ENCODE data around the gene ATAD3C. TPM values are rescaled to one million over a fixed set of nuclear protein-coding genes. Genes with fewer than 3 reads are reported as not detected.
"Not testable (repeated sequence)": the region's sequence is repeated elsewhere in the genome, so short reads cannot be mapped to it uniquely, and the experiment has no call there.

The ATAD3C gene
- total RNA-seq, 1 donor from 2014 or later: under 0.01 TPM

DNA sequence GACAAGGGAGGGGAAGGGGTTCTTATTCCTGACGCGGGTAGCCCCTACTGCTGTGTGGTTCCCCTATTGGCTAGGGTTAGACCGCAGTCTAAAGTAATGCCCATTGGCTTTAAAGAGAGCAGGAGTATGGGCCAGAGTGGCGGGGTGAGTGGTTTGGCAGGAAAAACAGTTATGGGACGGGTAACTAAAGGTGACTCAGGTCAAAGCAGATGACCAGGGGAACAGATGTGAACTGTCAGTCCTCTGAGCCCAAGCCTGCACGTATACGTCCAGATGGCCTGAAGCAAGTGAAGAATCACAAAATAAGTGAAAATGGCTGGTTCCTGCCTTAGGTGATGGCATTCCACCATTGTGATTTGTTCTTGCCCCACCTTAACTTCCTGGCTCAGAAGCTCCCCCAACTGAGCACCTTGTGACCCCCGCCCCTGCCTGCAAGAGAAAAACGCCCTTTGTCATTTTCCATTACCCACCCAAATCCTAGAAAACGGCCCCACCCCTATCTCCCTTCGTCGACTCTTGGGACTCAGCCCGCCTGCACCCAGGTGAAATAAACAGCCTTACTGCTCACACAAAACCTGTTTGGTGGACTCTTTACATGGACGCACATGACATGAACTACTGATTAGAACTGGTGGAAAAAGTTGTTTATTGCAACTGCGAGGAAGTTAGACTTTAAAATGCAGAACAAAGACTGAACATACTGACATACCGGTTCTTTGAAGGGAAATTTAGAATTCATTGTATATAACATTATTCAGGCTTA lies 21.3 kb downstream of the ATAD3C start:
- DNase-seq (ENCODE audit: low read depth in 2 of 2): no peak

DNA sequence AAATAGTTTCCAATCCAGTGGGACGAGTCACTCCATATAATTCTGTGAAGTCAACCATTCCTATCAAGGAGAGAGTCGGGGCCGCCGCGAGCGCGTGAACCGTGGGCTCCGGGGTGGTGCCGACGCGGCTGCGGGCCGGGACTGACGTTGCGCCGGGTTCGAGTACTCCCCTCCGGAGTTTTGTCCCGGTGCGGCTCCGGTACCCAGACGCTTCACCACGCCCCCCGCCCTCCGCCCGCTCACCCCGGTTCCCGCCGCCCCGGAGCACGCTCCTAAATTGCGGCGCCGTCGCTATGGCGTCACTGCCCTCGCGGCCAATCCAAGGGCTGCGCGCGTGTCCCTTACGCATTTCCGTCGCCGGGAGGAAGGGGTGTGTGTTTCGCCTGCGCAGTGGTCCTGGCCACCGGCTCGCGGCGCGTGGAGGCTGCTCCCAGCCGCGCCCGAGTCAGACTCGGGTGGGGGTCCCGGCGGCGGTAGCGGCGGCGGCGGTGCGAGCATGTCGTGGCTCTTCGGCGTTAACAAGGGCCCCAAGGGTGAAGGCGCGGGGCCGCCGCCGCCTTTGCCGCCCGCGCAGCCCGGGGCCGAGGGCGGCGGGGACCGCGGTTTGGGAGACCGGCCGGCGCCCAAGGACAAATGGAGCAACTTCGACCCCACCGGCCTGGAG lies 22.0 kb downstream of the ATAD3C start, which contains the start of gene ATAD3B:
TSS of gene ATAD3B (plus strand) at position 377 of the 664 bp plus-strand sequence. CDS start at position 497, 120 bp downstream.
- DNase-seq (ENCODE audit: low read depth in 2 of 2): peak; percentile 95 to 96

DNA sequence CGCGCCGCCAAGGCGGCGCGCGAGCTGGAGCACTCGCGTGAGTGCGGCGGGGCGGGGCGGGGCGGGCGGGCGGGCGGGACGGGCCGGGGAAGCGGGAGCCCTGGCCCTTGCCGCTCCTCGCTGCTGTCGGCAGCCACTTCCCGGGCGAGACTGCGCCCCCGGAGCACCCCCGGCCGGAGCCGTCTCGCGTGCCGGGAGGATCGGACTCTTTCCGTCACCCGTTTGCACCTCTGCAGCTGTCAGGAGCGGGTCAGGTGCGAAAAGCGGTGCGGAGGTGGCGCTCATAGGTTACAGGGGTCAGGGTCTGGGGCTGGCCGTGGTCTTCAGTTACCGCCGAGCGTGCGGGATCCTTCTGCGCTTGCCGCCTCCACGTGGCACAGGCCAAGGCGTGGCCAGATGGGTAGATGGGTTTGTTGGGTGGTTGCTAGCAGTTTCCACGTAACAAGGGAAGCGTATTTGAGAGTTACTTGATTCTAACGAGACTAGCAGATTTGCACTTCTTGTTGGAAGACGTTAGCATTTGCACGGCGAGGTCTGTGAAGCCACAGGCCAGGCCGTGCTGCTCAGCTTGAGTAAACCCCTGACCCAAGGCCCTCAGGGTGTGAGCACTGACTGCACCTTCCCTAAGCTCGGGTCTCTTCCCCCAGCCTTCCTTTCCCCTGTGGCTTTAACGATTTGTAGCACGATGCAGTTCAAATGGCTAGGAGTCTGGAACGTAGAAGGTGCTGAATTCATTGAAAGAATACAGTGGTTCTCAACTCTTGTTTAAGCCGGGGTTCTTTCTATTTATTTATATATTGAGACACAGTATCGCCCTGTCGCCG lies 22.8 kb downstream of the ATAD3C start:
- DNase-seq (ENCODE audit: low read depth in 2 of 2): peak in 1 of 2 donors; percentile 5

DNA sequence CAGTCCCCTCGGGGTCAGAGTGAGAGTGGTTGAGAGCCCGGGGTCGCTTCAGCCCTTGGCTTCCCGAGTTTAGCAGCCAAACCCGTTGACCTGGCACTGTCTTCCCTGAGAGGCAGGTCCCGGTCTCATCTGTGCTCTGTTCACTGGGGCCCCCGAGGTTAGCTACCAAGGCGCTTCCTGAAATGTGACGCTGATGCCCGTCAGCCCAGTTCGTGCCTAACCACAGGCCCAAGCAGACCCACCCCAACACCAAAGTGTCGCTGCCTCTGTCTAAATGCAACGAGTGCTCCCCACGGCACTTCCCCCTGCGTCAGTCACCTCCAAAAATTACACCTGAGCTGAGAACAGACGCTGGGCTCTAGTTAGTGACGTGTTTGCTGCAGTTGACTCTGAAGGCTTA lies 26.5 kb downstream of the ATAD3C start:
- DNase-seq (ENCODE audit: low read depth in 2 of 2): not testable (repeated sequence)

DNA sequence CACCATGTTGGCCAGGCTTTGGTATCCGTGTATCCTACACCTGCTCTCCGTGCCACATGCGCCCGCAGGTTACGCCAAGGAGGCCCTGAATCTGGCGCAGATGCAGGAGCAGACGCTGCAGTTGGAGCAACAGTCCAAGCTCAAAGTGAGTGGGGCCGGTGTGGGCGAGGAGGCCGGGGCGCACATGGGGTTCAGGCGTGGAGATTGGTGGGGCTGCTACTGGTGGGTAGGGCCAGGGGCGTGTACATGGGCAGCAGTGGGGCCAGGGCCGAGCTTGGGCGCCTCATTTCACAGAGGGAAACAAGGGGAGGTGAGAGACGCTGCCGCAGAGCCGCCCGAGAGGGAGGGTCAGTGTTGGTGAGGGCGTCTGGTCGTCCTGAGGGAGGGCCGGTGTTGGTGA lies 27.7 kb downstream of the ATAD3C start:
- no peak for DNase-seq (ENCODE audit: low read depth in 2 of 2)

DNA sequence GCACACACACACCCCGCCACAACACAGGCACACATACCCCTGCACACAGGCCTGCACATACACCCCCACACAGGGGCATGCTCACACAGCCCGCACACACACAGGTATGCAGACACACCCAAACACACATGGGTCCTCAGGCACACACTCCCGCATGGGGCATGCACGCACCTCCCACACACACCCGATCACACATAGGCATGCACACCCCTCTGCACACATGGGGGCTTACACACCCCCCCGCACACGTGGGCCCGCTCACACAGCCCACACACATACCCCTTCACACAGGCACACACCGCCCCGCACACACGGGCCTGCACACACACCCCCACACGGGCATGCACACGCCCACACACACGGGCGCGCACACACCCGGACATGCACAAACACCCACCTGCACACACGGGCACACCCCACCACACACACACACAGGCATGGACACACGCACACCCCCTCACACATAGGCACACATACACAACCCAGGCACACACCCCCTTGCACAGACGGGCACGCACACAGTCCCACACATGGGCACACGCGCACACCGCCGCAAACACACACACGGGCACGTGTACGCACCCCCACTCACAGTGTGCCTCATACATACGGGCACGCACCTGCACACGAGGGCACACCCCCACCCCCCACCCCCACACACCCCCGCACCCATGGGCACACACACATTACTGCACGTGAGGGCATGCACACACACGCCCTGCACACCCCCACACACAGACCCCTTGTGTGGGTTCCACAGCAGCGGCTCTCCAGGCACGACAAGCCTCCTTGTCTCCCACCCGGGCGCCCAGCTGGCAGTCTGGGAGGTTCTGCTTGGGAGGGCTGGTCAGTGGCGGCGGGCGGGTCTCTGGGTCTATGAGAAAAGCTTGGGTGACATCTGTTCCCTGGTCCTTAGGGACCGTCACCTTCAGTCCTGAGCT lies 30.3 kb downstream of the ATAD3C start:
- DNase-seq (ENCODE audit: low read depth in 2 of 2): no peak

DNA sequence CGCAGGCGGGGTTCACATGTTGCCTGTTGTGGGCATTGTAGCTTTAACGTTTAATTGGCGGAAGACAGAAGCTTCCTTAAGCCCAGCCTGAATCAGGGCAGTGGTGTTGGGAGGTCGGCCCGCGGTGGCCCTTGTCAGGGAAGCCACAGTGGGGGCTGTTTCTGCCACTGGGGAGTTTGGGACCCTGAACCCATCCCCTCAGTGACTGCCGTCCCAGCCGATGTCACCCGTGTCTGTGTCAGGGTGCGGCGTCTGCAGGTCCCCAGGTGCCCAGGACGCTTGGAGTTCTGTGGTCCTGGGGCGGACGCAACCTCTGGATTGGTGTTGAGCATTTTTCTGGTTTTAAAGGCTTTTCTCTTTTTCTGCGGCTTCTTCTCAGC lies 31.0 kb downstream of the ATAD3C start:
- not testable (repeated sequence) for DNase-seq (ENCODE audit: low read depth in 2 of 2)

DNA sequence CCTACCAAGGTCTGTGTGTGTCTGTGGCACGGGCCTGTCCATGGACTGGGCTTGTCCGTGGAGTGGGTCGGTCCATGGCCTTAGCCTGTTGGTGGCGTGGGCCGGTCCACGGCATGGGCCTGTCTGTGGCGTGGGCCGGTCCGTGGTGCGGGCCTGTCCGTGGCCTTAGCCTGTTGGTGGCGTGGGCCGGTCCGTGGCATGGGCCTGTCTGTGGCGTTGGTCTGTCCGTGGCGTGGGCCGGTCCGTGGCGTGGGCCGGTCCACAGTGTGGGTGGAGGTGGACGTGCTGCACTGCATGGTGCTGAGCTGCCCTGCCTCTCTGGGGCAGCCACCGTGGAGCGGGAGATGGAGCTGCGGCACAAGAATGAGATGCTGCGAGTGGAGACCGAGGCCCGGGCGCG lies 32.3 kb downstream of the ATAD3C start:
- not testable (repeated sequence) for DNase-seq (ENCODE audit: low read depth in 2 of 2)

DNA sequence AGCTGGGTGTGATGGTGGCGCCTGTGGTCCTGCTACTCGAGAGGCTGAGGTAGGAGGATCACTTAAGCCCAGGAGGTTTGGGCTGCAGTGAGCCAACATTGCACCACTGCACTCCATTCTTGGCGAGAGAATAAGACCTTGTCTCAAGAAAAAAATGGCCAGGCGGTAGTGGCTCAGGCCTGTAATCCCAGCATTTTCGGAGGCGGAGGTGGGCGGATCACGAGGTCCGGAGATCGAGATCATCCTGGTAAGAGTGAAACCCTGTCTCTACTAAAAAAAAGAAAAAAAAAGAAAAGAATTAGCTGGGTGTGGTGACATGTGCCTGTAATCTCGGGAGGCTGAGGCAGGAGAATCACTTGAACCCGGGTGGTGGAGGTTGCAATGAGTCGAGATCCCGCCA lies 33.4 kb downstream of the ATAD3C start:
- no peak for DNase-seq (ENCODE audit: low read depth in 2 of 2)

DNA sequence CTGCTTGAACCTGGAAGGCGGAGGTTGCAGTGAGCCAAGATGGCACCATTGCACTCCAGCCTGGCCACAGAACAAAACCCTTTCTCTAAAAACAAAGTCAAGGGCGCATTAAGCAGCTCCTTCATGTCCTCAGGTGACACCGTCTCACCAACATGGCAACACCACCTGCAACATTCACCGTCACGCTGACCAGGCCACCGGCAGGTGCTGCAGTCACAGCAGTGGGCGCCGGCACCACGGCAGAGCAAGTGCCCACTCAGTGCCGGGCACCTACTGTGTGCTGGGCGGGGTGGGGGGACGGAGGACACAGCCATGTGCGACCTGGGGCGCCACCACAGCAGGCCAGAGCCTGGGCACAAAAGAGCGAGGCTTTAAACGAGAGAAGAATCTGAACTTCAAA lies 34.2 kb downstream of the ATAD3C start:
- DNase-seq (ENCODE audit: low read depth in 2 of 2): no peak

DNA sequence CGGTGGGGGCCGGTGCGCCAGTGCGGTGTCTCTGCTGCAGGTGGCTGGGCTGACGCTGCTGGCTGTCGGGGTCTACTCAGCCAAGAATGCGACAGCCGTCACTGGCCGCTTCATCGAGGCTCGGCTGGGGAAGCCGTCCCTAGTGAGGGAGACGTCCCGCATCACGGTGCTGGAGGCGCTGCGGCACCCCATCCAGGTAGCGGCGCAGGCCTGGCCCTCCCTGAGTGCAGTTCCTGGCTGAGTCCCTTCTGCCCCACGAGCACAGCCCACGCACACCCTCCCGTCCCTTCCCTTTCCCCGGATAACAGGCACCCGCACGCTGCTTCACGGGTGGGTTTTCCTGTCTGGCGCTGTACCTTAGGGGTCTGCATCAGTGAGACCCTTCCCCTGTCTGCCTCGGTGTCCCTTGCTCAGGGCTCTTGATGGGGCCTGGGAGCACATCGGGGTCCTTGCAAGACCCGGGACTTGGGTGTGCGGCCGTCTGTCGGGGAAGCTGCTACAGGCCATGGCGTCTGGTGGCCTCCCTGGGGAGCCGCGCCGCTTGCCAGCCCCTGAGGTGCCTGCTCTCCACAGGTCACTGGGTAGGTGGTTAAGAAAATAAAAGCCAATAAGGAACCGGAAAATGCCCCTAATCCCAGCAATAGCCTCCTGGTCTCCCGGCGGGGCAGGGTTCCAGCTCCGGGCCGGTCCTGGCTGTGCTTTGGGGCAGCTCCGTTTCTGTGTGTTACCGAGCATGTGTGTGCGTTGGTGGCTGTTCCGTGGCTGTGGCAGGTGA lies 35.7 kb downstream of the ATAD3C start:
- not testable (repeated sequence) for DNase-seq (ENCODE audit: low read depth in 2 of 2)

DNA sequence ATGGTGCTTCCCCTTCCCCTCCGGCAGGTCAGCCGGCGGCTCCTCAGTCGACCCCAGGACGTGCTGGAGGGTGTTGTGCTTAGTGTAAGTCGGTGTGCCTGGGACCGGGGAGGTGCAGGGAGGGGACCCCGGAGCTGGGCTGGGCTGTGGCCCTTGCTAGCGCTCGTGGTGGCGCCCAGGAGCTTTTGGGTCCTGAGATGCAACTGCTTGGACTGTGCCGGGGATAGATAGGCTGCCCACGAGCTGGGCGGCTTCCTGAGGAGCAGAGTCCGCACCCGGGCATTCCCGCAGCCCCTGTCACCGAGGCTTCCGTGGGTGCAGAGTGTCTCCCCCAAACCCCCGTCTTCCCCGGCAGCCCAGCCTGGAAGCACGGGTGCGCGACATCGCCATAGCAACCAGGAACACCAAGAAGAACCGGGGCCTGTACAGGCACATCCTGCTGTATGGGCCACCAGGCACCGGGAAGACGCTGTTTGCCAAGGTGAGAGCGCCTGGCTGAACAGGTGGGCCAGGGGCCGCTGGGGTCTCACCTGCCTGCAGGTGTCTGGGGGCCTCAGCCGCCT lies 36.3 kb downstream of the ATAD3C start:
- DNase-seq (ENCODE audit: low read depth in 2 of 2): not testable (repeated sequence)

DNA sequence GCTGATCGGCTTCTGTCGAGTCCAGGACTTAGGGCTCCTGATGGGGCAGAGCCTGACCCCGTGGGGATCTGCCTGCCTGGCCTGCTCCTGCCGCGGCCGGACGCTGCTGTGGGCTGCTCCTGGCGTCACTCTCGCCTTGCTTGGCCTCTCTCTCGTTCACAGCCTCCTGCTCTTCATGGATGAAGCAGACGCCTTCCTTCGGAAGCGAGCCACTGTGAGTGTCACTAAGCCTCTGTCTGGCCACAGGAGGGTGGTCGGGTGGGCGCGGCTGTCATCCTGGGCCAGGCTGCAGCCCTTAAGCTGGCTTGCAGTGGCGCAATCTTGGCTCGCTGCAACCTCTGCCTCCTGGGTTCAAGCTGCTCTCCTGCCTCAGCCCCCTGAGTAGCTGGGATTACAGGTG lies 38.2 kb downstream of the ATAD3C start:
- DNase-seq (ENCODE audit: low read depth in 2 of 2): no peak

DNA sequence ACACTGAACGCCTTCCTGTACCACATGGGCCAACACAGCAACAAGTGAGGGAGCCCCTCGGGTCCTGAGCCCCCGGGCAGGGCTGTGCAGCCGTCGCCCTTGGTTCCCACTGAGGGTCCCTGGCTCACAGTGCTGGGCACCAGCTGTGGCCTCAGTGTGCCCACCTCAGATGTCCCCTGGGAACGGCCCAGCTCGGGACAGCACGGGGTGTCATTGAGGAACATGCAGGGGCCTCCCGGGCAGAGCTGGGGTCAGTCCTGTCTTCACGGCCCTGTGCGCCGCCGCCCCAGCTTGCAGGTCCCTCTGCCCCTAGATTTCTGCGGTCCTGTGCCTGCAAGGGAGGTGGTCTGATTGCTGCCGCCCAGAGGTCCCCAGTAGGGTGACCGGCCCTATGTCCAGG lies 39.7 kb downstream of the ATAD3C start:
- no peak for DNase-seq (ENCODE audit: low read depth in 2 of 2)

DNA sequence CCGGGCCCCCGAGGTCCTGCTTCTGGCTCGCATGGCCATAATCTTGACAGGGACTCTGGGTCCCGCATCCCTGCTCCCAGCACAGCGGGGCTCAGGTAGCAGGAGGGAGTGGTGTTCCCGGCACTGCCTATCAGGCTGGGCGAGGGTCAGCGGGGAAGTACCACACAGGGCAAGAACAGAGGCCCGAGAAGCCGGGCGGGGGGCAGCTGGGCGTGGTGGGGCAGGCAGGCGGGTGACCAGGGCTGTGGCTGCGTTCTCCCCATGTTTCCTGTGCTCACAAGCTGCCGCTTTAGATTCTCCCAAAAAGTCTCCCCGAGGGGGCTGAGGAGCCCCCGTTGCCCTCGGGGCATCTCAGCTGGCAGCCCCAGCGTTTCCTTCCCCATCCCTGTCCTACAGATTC lies 40.4 kb downstream of the ATAD3C start:
- no peak for DNase-seq (ENCODE audit: low read depth in 2 of 2)

DNA sequence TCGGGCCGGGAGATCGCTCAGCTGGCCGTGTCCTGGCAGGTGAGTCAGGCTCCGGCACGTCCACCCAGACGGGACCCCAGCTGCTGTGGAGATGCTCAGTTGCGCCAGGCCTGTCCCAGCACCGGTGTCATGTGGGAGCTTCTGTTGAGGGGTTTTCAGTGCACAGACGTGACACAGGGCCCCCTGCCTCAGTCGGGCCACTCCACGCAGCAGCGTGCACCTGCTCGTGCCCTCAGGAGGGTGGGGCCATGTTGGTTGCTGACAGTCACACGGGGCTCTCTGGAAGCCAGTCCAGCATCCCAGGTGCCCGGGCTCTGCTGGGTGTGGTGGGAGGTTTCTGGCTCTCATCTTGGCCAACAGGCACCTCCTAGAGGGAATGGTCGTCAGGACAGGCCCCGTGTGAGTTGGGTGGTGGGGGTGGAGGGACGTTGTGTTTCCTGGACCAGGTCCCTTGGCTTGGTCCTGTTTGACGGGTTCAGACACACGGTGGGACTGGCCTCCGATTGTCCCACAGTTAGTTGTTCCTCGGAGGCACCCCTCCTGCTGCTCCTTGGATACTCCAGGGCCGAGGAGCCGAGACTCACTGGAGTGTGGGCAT lies 41.2 kb downstream of the ATAD3C start:
- DNase-seq (ENCODE audit: low read depth in 2 of 2): no peak

DNA sequence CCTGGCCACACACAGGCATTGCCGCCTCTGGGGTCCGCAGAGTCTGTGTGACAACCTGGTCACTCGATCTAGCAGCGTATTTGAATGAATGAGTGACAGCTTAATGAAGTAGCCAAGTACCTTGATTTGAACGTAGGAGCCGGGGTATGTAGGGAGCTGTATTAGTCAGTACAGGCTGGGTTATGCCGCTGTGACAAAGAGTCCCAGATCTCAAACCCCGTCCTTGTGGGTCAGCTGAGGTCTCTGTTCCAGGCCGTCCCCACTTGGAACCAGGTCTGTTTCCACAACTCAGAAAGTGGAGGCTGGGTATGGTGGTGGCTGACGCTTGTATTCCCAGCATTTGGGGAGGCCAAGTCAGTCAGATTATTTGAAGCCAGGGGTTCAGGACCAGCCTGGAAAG lies 42.1 kb downstream of the ATAD3C start:
- DNase-seq (ENCODE audit: low read depth in 2 of 2): no peak

DNA sequence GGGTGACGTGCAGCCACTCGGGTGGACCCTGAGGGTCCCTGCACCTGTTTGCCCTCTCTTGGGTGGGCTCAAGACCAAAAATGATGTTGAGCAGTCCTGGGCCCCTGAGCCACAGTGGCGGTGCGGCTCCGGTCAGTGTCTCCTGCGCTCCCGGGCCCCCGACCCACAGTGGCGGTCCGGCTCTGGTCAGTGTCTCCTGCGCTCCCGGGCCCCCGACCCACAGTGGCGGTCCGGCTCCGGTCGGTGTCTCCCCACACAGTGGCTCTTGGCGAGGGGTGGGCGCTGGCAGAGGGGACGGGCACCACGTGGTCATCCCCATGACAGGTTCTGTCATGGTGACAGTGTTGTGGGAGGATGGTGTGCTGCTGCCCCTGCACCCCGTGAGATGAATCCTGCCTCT lies 44.8 kb downstream of the ATAD3C start:
- DNase-seq (ENCODE audit: low read depth in 2 of 2): not testable (repeated sequence)

DNA sequence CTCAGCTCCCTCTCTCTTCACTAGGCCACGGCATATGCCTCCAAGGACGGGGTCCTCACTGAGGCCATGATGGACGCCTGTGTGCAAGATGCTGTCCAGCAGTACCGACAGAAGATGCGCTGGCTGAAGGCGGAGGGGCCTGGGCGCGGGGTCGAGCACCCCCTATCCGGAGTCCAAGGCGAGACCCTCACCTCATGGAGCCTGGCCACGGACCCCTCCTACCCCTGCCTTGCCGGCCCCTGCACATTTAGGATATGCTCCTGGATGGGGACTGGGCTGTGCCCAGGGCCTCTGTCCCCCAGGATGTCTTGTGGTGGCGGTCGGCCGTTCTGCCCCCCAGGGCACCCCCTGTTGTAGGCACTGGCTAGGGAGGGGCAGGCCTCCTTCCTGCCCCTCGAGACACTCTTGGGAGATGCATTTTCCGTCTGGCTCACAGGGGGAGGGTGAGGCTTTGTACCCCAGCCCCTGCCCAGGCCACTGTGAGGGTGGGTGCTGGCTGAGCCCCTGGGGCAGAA lies 46.0 kb downstream of the ATAD3C start:
- DNase-seq (ENCODE audit: low read depth in 2 of 2): not testable (repeated sequence)
